GM06990 (cell line): ENCODE data around the gene ALDH4A1.

Experiments
- DNase-seq: peaks from one replicate; pipeline ENCODE4 v3.0.0-alpha.2; 2011; ENCODE audit not compliant: insufficient read length; ENCODE audit errors: extremely low read depth
- H3K27me3 ChIP-seq: replicated peaks from 2 replicates; pipeline ENCODE4 v1.6.0; 2011; ENCODE audit warnings: low read length; ENCODE audit not compliant: control insufficient read depth, insufficient read depth
- H3K36me3 ChIP-seq: 2 replicates; pipeline ENCODE4 v1.5.1; 2011; ENCODE audit warnings: low read length; ENCODE audit not compliant: control insufficient read depth, insufficient read depth
- H3K4me3 ChIP-seq: replicated peaks from 2 replicates; pipeline ENCODE4 v1.5.1; 2011; ENCODE audit warnings: low read depth, mild to moderate bottlenecking, control low read depth, low read length
- CTCF ChIP-seq: IDR thresholded peaks from 2 replicates; pipeline ENCODE4 v1.5.1; 2011; ENCODE audit warnings: low read length, control low read depth, mild to moderate bottlenecking, inconsistent platforms; ENCODE audit not compliant: insufficient read depth, poor library complexity, severe bottlenecking

The ALDH4A1 gene

GRCh38 chr1:18902523-18903290 is at the start of gene ALDH4A1:
Gene ALDH4A1 (minus strand): TSS chr1:18902555. CDS start chr1:18902523, 32 bp downstream.
- Histone ChIP-seq H3K4me3 (peak within 1 kb of the TSS; percentile 89), H3K27me3 (no peaks in the 10 kb centered on the region), H3K36me3 (no peaks in the 10 kb centered on the region; the same call in 1 of the 2 replicates)
- DNase-seq = peak; percentile 89
- TF ChIP-seq CTCF = no peak

GRCh38 chr1:18951818-18952391 is 49.5 kb upstream of the ALDH4A1 start:
- peak; percentile 79 for DNase-seq
- TF ChIP-seq CTCF = no peak
- no peaks in the 10 kb centered on the region for H3K36me3 ChIP-seq
- no peaks in the 10 kb centered on the region for H3K27me3 ChIP-seq
- peak overlapping the region; percentile 58 for H3K4me3 ChIP-seq

- Histone ChIP-seq H3K4me3 (peak overlapping the region; percentile 58), H3K36me3 (no peaks in the 10 kb centered on the region), H3K27me3 (no peaks in the 10 kb centered on the region)
- no peak for DNase-seq
- no peak for TF ChIP-seq CTCF
Observed at GRCh38 chr1:18951416-18951815, 49.1 kb upstream of the ALDH4A1 start.

GRCh38 chr1:18950401-18951026 is 48.2 kb upstream of the ALDH4A1 start:
- Histone ChIP-seq H3K36me3 (no peaks in the 10 kb centered on the region), H3K4me3 (peak overlapping the region; percentile 58), H3K27me3 (no peaks in the 10 kb centered on the region)
- peak; percentile 51 for DNase-seq
- no peak for TF ChIP-seq CTCF

GRCh38 chr1:18949686-18950400 is 47.5 kb upstream of the ALDH4A1 start:
- no peaks in the 10 kb centered on the region for H3K27me3 ChIP-seq
- H3K36me3 ChIP-seq = no peaks in the 10 kb centered on the region
- DNase-seq = peak; percentile 47
- H3K4me3 ChIP-seq = peak overlapping the region; percentile 58
- peak; percentile 40 for TF ChIP-seq CTCF
